Stomach (tissue), 9 donors: ENCODE data around the gene SLC1A5. TPM values are rescaled to one million over a fixed set of nuclear protein-coding genes. Genes with fewer than 3 reads are reported as not detected.
A peak's percentile ranks its signal among the peaks of the same experiment; 100 is the strongest.

ENCODE experiments used
- DNase-seq, 2 donors: peaks; one replicate each; pipeline versions ENCODE4 v3.0.0 to v3.0.0-alpha.2; 2013 to 2019
- H3K27ac ChIP-seq, 5 donors: fragments of 200-600 bp in 4 of 5; sonication (generic) in 4 of 5; one replicate each; pipeline ENCODE4 v1.5.1; 2013 to 2019; ENCODE audit warnings: mild to moderate bottlenecking in 1 of 5, moderate library complexity in 1 of 5
- H3K27me3 ChIP-seq, 3 donors: fragments of 200-600 bp; sonication (generic); one replicate each; pipeline ENCODE4 v1.5.1; 2017 to 2019; ENCODE audit warnings: mixed run types in 1 of 3
- H3K36me3 ChIP-seq, 4 donors: fragments of 200-600 bp; sonication (generic); 1 replicate in 3 of 4; 2 replicates in 1 of 4; pipeline ENCODE4 v1.5.1; 2016 to 2019
- H3K4me1 ChIP-seq, 4 donors: fragments of 200-600 bp; sonication (generic); one replicate each; pipeline ENCODE4 v1.5.1; 2016 to 2019
- H3K4me3 ChIP-seq, 4 donors: fragments of 200-600 bp; sonication (generic) in 3 of 4; one replicate each; pipeline ENCODE4 v1.5.1; 2016 to 2019; ENCODE audit warnings: mild to moderate bottlenecking in 1 of 4
- H3K9me3 ChIP-seq, 4 donors: fragments of 200-600 bp; sonication (generic); one replicate each; pipeline ENCODE4 v1.5.1; 2016 to 2019
- EP300 ChIP-seq: sonication (generic); formaldehyde crosslinking; IDR thresholded peaks from one replicate; pipeline ENCODE4 v1.6.1; 2017; ENCODE audit warnings: antibody characterized with exemption
- POLR2A ChIP-seq, 4 donors: fragments of 450-650 bp; IDR thresholded peaks; one replicate each; pipeline ENCODE4 v1.6.1; 2016; ENCODE audit warnings: antibody characterized with exemption in 4 of 4, control low read depth in 2 of 4, mild to moderate bottlenecking in 1 of 4, moderate library complexity in 1 of 4
- POLR2AphosphoS5 ChIP-seq, 3 donors: sonication (generic); formaldehyde crosslinking; IDR thresholded peaks; one replicate each; pipeline ENCODE4 v1.6.1; 2016; ENCODE audit warnings: antibody characterized with exemption in 3 of 3
- WGBS, 5 donors: extraction: QIAGEN DNeasy Blood & Tissue Kit in 3 of 5; methylation state at CpG; one replicate each; pipeline versions ENCODE4 v1.1.5 to v1.1.7; 2013 to 2018; 5-methylcytosine and 5-hydroxymethylcytosine counted together
- intact Hi-C: fragments of 100-400 bp; cut with DNase I; formaldehyde crosslinking; loops from one replicate; pipeline ENCODE4 v1.15.1; 2023; ENCODE audit warnings: low total_unique reads
- polyA plus RNA-seq, 3 donors: library from polyadenylated mRNA; stranded (reverse); fragments of 200-250 nt; gene quantifications; one replicate each; pipeline ENCODE4 v1.2.3, GENCODE V29; 2013
- total RNA-seq, 5 donors: library from RNA; depleted of rRNA; stranded (reverse); fragments of >200 nt; gene quantifications; one replicate each; pipeline versions ENCODE4 v1.1.0 to v1.2.3, GENCODE V29; 2014 to 2016
- TF ChIP-seq, protein P1 (sequence below), 7 experiments: fragments of 450-650 bp in 4 of 7; fragments of 200-600 bp in 3 of 7; sonication (generic) in 3 of 7; IDR thresholded peaks; one replicate each; pipeline ENCODE4 v1.5.1; 2016 to 2019; ENCODE audit warnings: antibody characterized with exemption in 7 of 7, control low read depth in 2 of 7, mild to moderate bottlenecking in 1 of 7
- donor health status: healthy with polysubstance abuse.
- donor health status: Bipolar disorder and iron deficiency.
- donor health status: healthy.

Gene SLC1A5
- total and polyA plus RNA-seq, 8 donors = 18.7 to 106 (median 31.4) TPM

DNA sequence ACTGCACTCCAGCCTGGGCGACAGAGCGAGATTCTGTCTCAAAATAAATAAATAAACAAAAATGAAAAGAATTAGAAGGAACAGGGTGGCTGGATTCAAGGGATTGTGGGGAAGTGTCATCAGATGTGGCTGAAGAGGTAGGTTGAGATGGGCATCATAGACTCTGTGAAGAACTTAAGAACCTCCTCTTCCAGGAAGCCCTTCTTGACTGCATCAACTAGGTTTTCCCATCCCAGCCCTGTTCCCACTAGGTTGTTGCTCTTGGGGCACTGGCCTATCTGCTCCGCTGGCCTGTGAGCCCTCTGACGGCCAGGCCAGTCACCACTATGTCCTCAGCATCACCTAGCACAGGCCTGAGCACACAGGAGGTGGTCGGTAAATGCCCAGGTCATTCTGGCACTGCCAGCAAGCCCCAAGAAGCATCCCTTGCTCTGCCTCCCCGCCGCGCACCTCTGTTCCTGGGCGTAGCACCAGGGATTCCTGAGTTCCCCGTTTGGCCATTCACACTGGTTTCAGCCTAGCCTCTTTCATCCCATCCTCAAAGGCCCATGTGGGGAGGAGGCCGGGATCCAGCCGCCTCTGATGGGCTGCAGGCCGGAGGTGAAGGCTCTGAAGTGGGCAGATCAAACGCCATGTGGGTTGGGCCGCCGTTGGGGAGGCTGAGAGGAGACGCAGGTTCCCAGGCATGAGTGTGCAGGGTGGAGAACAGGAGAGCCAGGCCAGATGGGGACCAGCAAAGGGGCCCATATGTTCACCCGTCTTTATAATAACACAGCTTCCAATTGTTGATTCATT, 27.6 kb upstream of the SLC1A5 start:
- H3K27ac ChIP-seq = no peak overlapping the region
- no peak for DNase-seq
- H3K36me3 ChIP-seq = no peaks in the 10 kb centered on the region
- WGBS, 5 donors = 81 to 87% (median 86%) methylated on average over 17 to 18 of the region's 18 CpGs
- peaks cover 16 to 27% (median 23%) of the 10 kb centered on the region in 4 donors for H3K4me1 ChIP-seq
- TF ChIP-seq, protein P1, sequence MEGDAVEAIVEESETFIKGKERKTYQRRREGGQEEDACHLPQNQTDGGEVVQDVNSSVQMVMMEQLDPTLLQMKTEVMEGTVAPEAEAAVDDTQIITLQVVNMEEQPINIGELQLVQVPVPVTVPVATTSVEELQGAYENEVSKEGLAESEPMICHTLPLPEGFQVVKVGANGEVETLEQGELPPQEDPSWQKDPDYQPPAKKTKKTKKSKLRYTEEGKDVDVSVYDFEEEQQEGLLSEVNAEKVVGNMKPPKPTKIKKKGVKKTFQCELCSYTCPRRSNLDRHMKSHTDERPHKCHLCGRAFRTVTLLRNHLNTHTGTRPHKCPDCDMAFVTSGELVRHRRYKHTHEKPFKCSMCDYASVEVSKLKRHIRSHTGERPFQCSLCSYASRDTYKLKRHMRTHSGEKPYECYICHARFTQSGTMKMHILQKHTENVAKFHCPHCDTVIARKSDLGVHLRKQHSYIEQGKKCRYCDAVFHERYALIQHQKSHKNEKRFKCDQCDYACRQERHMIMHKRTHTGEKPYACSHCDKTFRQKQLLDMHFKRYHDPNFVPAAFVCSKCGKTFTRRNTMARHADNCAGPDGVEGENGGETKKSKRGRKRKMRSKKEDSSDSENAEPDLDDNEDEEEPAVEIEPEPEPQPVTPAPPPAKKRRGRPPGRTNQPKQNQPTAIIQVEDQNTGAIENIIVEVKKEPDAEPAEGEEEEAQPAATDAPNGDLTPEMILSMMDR (IDR thresholded peaks at IDR 0.05) = no peak
- TF ChIP-seq POLR2AphosphoS5 (IDR thresholded peaks at IDR 0.05) (no peak), EP300 (no peak), POLR2A (IDR thresholded peaks at IDR 0.05) (no peak)
- no peaks in the 10 kb centered on the region for H3K9me3 ChIP-seq
- H3K4me3 ChIP-seq = no peak overlapping the region
- no peaks in the 10 kb centered on the region for H3K27me3 ChIP-seq
- intact Hi-C loops = no loop called here

DNA sequence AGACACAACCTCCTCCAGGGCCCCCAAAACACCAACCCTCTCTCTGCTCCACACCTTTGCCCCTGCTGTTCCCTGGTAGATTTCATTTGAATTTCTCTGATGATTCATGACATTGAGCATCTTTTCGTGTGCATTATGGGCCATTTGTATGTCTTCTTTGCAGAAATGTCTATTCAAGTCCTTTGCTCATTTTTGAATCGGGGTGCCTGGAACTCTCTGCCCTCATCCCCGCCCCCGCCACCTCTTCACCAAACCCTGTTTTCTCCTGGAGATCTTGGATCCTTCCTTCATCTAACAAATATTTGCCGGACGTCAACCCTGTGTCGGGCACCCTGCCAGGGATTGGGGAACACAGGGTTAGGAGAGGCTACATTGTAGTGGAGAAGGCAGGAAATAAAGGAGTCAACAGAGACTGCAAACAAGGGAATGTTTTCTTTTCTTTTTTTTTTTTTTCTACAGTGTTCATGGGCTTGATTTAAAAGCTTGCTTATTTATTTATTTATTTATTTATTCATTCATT, 25.5 kb upstream of the SLC1A5 start:
- Histone ChIP-seq H3K9me3 (no peaks in the 10 kb centered on the region), H3K4me1 (peaks cover 14 to 26% (median 22%) of the 10 kb centered on the region in 4 donors), H3K27me3 (no peaks in the 10 kb centered on the region), H3K4me3 (no peak overlapping the region), H3K27ac (peak overlapping the region in 4 of 5 donors; percentile 55 to 68 (median 64)), H3K36me3 (no peaks in the 10 kb centered on the region)
- intact Hi-C loops = no loop called here
- peak in 2 of 3 donors; percentile 5 to 40 for TF ChIP-seq POLR2AphosphoS5 (IDR thresholded peaks at IDR 0.05)
- TF ChIP-seq, protein P1 (IDR thresholded peaks at IDR 0.05) = no peak
- TF ChIP-seq POLR2A (IDR thresholded peaks at IDR 0.05) = no peak
- TF ChIP-seq EP300 = no peak
- 15 to 38% (median 27%) methylated on average over 7 of the region's 7 CpGs for WGBS, 5 donors
- DNase-seq = peak; percentile 86 to 92

DNA sequence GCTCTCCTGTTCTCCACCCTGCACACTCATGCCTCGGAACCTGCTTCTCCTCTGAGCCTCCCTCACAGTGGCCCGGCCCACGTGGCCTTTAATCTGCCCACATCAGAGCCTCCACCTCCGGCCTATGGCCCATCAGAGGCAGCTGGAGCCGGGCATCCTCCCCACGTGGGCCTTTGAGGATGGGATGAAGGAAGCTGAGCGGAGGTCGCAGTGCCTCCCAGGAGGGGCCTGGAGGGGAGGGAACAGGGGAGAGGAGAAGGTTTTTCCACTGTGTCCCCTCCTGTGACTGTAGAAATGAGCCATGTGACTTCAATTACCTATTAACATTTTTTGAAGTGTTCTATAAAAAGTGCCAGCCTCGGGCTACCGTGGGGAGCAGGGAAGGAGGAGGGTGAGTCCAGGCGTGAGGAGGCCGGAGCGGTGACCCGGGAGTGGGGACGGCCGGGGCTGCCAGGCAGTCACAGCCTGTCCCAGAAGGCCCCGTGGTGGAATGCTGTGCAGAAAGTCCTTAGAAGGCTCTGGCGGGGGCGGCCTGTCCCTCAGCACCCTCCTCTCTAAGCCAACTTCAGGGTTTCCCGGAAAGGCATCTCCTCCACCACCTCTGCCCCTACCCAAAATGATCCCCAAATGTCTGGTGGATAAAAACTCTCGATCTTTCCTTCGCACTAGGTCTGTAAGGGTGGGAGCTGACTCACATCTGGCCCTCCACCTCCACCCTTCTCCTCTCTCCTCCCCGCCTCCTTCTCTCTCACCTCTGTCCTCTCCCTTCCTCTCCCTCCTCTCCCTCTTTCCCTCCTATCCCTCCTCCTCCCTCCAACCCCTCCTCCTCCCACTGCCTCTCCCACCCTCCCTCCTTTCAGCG, 24.8 kb upstream of the SLC1A5 start:
- TF ChIP-seq POLR2AphosphoS5 (IDR thresholded peaks at IDR 0.05) = no peak
- peak; percentile 31 for TF ChIP-seq EP300
- DNase-seq = peak in 1 of 2 donors; percentile 39
- intact Hi-C loops = no loop called here

DNA sequence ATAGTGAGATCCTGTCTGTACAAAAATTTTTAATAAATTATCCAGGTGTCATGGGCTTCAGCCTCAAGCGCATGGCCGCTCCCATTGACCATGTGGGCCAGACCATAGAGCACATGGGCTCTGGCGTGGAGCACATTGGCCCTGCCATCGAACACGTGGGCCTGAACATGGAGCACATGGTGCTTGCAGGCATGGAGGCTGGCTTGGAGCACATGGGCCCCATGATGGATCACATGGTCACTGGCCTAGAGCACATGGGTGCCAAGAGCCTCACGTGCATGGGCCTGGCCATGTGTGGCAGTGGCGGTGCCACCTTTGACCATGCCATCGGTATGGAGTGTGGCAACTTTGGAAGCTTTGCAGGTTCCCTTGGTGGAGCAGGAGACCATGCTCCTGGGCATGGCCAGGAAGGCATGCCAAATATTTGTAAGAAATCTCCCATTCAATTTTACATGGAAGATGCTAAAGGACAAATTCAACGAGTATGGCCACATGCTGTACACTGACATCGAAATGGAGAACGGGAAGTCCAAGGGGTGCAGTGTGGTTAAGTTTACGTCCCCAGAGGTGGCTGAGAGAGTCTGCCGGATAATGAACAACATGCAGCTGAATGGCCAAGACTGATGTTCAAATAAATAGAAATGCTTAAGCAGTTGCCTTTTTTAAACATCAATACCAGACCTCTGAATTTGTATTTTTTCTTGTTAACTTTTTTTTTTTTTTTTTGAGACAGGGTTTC, 21.3 kb upstream of the SLC1A5 start:
- intact Hi-C loops = no loop called here
- Histone ChIP-seq H3K36me3 (no peaks in the 10 kb centered on the region), H3K4me1 (peaks cover 14 to 23% (median 20%) of the 10 kb centered on the region in 4 donors), H3K4me3 (no peak overlapping the region), H3K27ac (no peak overlapping the region), H3K27me3 (no peaks in the 10 kb centered on the region), H3K9me3 (no peaks in the 10 kb centered on the region)
- no peak for TF ChIP-seq EP300
- TF ChIP-seq POLR2AphosphoS5 (IDR thresholded peaks at IDR 0.05) = no peak
- TF ChIP-seq, protein P1 (IDR thresholded peaks at IDR 0.05) = no peak
- no peak for TF ChIP-seq POLR2A (IDR thresholded peaks at IDR 0.05)
- WGBS, 5 donors = 91 to 95% (median 93%) methylated on average over 11 to 13 of the region's 13 CpGs
- no peak for DNase-seq

More for the DNA sequence above, 24.8 kb upstream of the SLC1A5 start:
- H3K27ac ChIP-seq = peak overlapping the region in 4 of 5 donors; percentile 55 to 68 (median 64)
- WGBS, 5 donors = 33 to 61% (median 41%) methylated on average over 24 of the region's 24 CpGs
- peaks cover 14 to 26% (median 22%) of the 10 kb centered on the region in 4 donors for H3K4me1 ChIP-seq
- no peaks in the 10 kb centered on the region for H3K36me3 ChIP-seq
- no peaks in the 10 kb centered on the region for H3K9me3 ChIP-seq
- H3K4me3 ChIP-seq = no peak overlapping the region
- H3K27me3 ChIP-seq = no peaks in the 10 kb centered on the region
